Mesothelial cell of epicardium (in vitro differentiated cells): Measurements from ENCODE around the gene RPL11. TPM values are rescaled to one million over a fixed set of nuclear protein-coding genes. Genes with fewer than 3 reads are reported as not detected.

Experiments
- DNase-seq, 2 experiments: peaks; one replicate each; pipeline ENCODE4 v3.0.0; 2021; ENCODE audit warnings: low spot score in 2 of 2; ENCODE audit not compliant: unreplicated experiment in 2 of 2
- H3K27ac Mint-ChIP-seq: 2 replicates; pipeline ENCODE4 v1.8.0; 2021; ENCODE audit warnings: mixed read lengths
- H3K27me3 Mint-ChIP-seq: 2 replicates; pipeline ENCODE4 v1.8.0; 2021; ENCODE audit warnings: low read depth, mixed read lengths
- H3K36me3 Mint-ChIP-seq: 2 replicates; pipeline ENCODE4 v1.8.0; 2021; ENCODE audit warnings: mixed read lengths
- H3K4me1 Mint-ChIP-seq: 2 replicates; pipeline ENCODE4 v1.8.0; 2021; ENCODE audit warnings: mixed read lengths
- H3K4me3 Mint-ChIP-seq: 2 replicates; pipeline ENCODE4 v1.8.0; 2021; ENCODE audit warnings: mild to moderate bottlenecking, moderate library complexity, mixed read lengths
- H3K9me3 Mint-ChIP-seq: 2 replicates; pipeline ENCODE4 v1.8.0; 2021; ENCODE audit warnings: mixed read lengths
- total RNA-seq: library from RNA; stranded (reverse); gene quantifications from 3 replicates; pipeline ENCODE4 v1.2.1, GENCODE V29; 2021
- TF ChIP-seq, protein P1 (sequence below): fragments of 200-600 bp; sonication (generic); IDR thresholded peaks from one replicate; pipeline ENCODE4 v1.5.0; 2021; ENCODE audit warnings: antibody characterized with exemption; ENCODE audit not compliant: unreplicated experiment

RPL11 gene
- total RNA-seq, 1 donor from 2014 or later, result 1,158 TPM

DNA sequence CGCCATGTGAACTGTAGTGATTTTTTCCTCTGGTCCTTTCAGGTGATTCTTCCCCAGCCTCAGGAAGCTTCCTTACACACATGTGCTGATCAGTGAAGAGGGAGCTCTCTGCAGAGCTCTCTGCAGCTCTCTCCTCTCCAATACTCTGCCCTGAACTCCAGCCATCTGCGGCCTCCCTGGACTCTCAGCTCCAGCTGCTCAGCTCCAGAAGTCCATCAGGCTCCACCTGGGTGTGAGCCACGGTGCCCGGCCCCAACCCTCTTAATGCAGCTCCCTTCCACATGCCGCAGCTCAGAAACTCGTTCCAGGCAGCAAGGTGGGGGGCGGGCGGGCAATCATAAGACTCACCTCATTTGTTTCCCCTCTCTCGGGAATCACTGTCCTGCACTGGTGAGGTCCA is 30.9 kb upstream of the RPL11 start:
- Mint-ChIP-seq H3K4me3 (no peak overlapping the region), H3K9me3 (peaks cover 5% of the 10 kb centered on the region), H3K27me3 (no peaks in the 10 kb centered on the region), H3K4me1 (no peaks in the 10 kb centered on the region), H3K27ac (no peak overlapping the region), H3K36me3 (no peaks in the 10 kb centered on the region)
- no peak for DNase-seq
- TF ChIP-seq, protein P1, sequence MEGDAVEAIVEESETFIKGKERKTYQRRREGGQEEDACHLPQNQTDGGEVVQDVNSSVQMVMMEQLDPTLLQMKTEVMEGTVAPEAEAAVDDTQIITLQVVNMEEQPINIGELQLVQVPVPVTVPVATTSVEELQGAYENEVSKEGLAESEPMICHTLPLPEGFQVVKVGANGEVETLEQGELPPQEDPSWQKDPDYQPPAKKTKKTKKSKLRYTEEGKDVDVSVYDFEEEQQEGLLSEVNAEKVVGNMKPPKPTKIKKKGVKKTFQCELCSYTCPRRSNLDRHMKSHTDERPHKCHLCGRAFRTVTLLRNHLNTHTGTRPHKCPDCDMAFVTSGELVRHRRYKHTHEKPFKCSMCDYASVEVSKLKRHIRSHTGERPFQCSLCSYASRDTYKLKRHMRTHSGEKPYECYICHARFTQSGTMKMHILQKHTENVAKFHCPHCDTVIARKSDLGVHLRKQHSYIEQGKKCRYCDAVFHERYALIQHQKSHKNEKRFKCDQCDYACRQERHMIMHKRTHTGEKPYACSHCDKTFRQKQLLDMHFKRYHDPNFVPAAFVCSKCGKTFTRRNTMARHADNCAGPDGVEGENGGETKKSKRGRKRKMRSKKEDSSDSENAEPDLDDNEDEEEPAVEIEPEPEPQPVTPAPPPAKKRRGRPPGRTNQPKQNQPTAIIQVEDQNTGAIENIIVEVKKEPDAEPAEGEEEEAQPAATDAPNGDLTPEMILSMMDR, result no peak

DNA sequence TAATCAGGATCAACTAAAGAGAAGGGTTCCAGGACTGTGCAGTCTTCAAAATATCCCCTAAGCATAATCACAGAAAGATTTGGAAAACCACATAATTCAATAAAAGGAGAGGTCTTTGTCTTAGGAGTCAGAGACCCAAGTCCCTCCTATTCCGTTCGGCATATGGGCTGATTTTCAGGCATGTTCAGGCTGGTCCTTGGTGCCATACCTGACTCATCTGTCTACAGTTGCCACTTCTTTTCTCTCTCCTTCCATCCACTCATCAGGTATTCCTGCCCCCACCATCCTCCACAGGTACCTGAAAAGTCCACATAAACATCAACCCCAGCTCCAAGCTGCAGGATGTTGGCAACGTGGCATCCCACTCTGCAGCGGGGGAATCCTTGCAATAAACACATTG is 29.7 kb upstream of the RPL11 start:
- H3K9me3 Mint-ChIP-seq, result peaks cover 5% of the 10 kb centered on the region
- DNase-seq, result no peak
- TF ChIP-seq, protein P1, result no peak

DNA sequence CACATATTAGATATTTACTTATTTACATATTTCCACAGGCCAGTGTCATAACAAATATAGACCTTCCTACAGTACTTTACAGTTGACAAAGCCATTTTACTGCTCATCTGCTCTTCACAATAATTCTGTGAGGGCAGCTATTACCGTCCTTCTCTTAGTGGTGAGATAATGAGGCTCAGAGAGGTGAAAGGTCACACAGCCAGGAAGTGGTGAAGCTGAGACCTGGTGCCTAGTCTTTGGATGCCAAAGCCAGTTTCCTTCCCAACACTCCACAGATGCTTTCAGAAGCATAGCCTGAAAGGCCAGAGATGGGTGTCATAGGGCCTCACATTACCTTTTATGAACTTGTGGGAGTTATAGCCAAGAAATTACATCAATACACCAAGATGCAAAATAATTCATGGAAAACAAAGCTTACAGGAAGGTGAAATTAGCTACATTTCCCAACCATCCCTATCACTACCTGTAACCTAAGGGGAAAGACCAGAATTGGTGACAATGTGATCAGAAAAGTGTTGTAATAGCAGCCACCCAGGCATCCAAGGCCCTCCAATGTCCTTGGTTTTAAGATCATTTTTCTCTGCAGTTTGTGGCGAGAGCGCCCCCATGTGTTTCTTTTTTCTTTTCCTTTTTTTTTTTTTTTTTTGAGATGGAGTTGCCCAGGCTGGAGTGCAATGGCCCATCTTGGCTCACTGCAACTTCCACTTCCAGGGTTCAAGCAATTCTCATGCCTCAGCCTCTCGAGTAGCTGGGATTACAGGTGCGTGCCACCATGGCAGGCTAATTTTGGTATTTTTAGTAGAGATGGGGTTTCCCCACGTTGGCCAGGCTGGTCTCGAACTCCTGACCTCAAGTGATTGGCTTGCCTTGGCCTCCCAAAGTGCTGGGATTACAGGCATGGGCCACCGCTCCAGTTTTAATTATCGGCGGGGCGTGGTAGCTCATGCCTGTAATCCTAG is 26.5 kb upstream of the RPL11 start:
- Mint-ChIP-seq H3K27me3 (peaks cover 3% of the 10 kb centered on the region), H3K4me1 (no peaks in the 10 kb centered on the region), H3K9me3 (no peaks in the 10 kb centered on the region), H3K36me3 (no peaks in the 10 kb centered on the region), H3K4me3 (no peak overlapping the region), H3K27ac (no peak overlapping the region)
- TF ChIP-seq, protein P1, result peak; percentile 66
- no peak for DNase-seq

More for the DNA sequence above, 29.7 kb upstream of the RPL11 start:
- Mint-ChIP-seq H3K4me1 (no peaks in the 10 kb centered on the region), H3K36me3 (no peaks in the 10 kb centered on the region), H3K27ac (no peak overlapping the region), H3K4me3 (no peak overlapping the region), H3K27me3 (no peaks in the 10 kb centered on the region)

DNA sequence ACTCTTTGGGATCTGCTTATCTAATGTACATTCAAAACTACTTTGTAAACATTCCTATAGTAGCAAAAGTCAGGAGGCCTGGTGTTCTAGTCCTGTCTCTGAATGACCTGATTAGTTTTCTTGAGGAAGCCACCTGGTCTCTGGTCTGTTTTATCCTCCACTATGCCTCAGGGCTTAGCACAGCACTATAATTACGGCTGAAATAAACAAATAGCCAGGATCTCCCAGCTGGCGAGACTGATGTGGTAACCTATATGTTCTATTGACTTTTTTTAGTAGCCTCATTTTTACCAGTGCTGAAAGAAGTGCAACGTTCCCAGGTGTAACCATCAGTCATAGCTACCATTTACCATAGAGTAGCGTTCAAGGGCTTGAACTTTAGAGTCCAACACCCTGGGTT is 24.2 kb upstream of the RPL11 start:
- Mint-ChIP-seq H3K4me3 (no peak overlapping the region), H3K9me3 (no peaks in the 10 kb centered on the region), H3K4me1 (no peaks in the 10 kb centered on the region), H3K27ac (no peak overlapping the region), H3K36me3 (no peaks in the 10 kb centered on the region), H3K27me3 (peaks cover 16% of the 10 kb centered on the region)
- no peak for DNase-seq
- TF ChIP-seq, protein P1, result no peak

DNA sequence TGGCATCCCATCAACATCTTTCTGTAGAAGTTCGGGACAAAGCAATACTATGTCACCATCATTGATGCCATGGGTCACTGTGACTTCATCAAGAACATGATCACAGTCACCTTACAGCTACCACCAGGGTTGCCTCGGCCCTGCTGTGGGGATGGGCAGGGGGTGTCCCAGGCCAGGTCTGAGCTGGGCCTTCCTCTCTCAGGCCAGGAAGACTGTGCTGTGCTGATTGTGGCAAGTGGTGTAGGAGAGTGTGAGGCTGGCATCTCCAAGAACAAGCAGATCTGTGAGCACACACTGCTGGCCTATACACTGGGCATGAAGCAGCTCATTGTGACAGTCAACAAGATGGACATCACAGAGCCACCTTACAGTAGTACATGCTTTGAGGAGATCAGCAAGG is 20.9 kb upstream of the RPL11 start:
- no peaks in the 10 kb centered on the region for H3K4me1 Mint-ChIP-seq
- no peaks in the 10 kb centered on the region for H3K36me3 Mint-ChIP-seq
- no peak overlapping the region for H3K27ac Mint-ChIP-seq
- DNase-seq, result no peak
- TF ChIP-seq, protein P1, result no peak
- no peaks in the 10 kb centered on the region for H3K9me3 Mint-ChIP-seq
- H3K4me3 Mint-ChIP-seq, result no peak overlapping the region
- peaks cover 21% of the 10 kb centered on the region for H3K27me3 Mint-ChIP-seq
